ENCODE measurements around the gene RELCH.

The RELCH gene

GRCh38 chr18:62206593-62206992, 19.5 kb downstream of the RELCH start:
- peaks cover 53% of the 10 kb centered on the region for H3K79me2 ChIP-seq
- H3K9me3 ChIP-seq (ENCODE audit: control insufficient read depth, low read length) = no peaks in the 10 kb centered on the region
- H3K9ac ChIP-seq = no peak overlapping the region
- TF ChIP-seq CTCF (IDR thresholded peaks at IDR 0.05) = no peak
- H3K4me2 ChIP-seq (ENCODE audit: low read length) = no peak overlapping the region
- no peaks in the 10 kb centered on the region for H3K27me3 ChIP-seq (ENCODE audit: control insufficient read depth, insufficient read depth, low read length)
- peaks cover 6% of the 10 kb centered on the region for H3K4me1 ChIP-seq
- no peak overlapping the region for H2AFZ ChIP-seq
- no peak overlapping the region for H3K27ac ChIP-seq
- no peak overlapping the region for H3K4me3 ChIP-seq (ENCODE audit: low read depth, low read length)
- no peaks in the 10 kb centered on the region for H3K36me3 ChIP-seq (ENCODE audit: control insufficient read depth, insufficient read depth, low read length)

- H3K4me3 ChIP-seq (ENCODE audit: low read depth, low read length) = no peak overlapping the region
- H3K9me3 ChIP-seq (ENCODE audit: control insufficient read depth, low read length) = no peaks in the 10 kb centered on the region
- no peak overlapping the region for H3K4me2 ChIP-seq (ENCODE audit: low read length)
- H3K36me3 ChIP-seq (ENCODE audit: control insufficient read depth, insufficient read depth, low read length) = no peaks in the 10 kb centered on the region
- no peak overlapping the region for H3K9ac ChIP-seq
- no peak overlapping the region for H2AFZ ChIP-seq
- peaks cover 6% of the 10 kb centered on the region for H3K4me1 ChIP-seq
- H3K79me2 ChIP-seq = peaks cover 50% of the 10 kb centered on the region
- no peak overlapping the region for H3K27ac ChIP-seq
- no peaks in the 10 kb centered on the region for H3K27me3 ChIP-seq (ENCODE audit: control insufficient read depth, insufficient read depth, low read length)
- TF ChIP-seq CTCF (IDR thresholded peaks at IDR 0.05) = no peak
Observed at GRCh38 chr18:62209046-62209445, 22.0 kb downstream of the RELCH start.

- no peak overlapping the region for H3K4me3 ChIP-seq (ENCODE audit: low read depth, low read length)
- H3K27ac ChIP-seq = no peak overlapping the region
- no peaks in the 10 kb centered on the region for H3K36me3 ChIP-seq (ENCODE audit: control insufficient read depth, insufficient read depth, low read length)
Observed at GRCh38 chr18:62210138-62210537, 23.1 kb downstream of the RELCH start.

GRCh38 chr18:62211325-62211828, 24.3 kb downstream of the RELCH start:
- H2AFZ ChIP-seq = no peak overlapping the region
- H3K9me3 ChIP-seq (ENCODE audit: control insufficient read depth, low read length) = no peaks in the 10 kb centered on the region
- TF ChIP-seq CTCF (IDR thresholded peaks at IDR 0.05) = no peak
- no peaks in the 10 kb centered on the region for H3K36me3 ChIP-seq (ENCODE audit: control insufficient read depth, insufficient read depth, low read length)
- H3K27me3 ChIP-seq (ENCODE audit: control insufficient read depth, insufficient read depth, low read length) = no peaks in the 10 kb centered on the region
- H3K4me1 ChIP-seq = peaks cover 6% of the 10 kb centered on the region
- no peak overlapping the region for H3K9ac ChIP-seq
- H3K4me3 ChIP-seq (ENCODE audit: low read depth, low read length) = no peak overlapping the region
- no peak overlapping the region for H3K27ac ChIP-seq
- peaks cover 29% of the 10 kb centered on the region for H3K79me2 ChIP-seq
- H3K4me2 ChIP-seq (ENCODE audit: low read length) = no peak overlapping the region

More at GRCh38 chr18:62210138-62210537, 23.1 kb downstream of the RELCH start:
- peaks cover 6% of the 10 kb centered on the region for H3K4me1 ChIP-seq
- H3K9me3 ChIP-seq (ENCODE audit: control insufficient read depth, low read length) = no peaks in the 10 kb centered on the region
- no peak overlapping the region for H2AFZ ChIP-seq
- peaks cover 41% of the 10 kb centered on the region for H3K79me2 ChIP-seq
- no peak for TF ChIP-seq CTCF (IDR thresholded peaks at IDR 0.05)
- no peak overlapping the region for H3K9ac ChIP-seq
- no peaks in the 10 kb centered on the region for H3K27me3 ChIP-seq (ENCODE audit: control insufficient read depth, insufficient read depth, low read length)
- H3K4me2 ChIP-seq (ENCODE audit: low read length) = no peak overlapping the region

- H3K27me3 ChIP-seq (ENCODE audit: control insufficient read depth, insufficient read depth, low read length) = no peaks in the 10 kb centered on the region
- no peak for TF ChIP-seq CTCF (IDR thresholded peaks at IDR 0.05)
- H3K79me2 ChIP-seq = peaks cover 3% of the 10 kb centered on the region
- H3K9me3 ChIP-seq (ENCODE audit: control insufficient read depth, low read length) = no peaks in the 10 kb centered on the region
- H3K9ac ChIP-seq = no peak overlapping the region
- no peak overlapping the region for H3K27ac ChIP-seq
- H3K4me3 ChIP-seq (ENCODE audit: low read depth, low read length) = no peak overlapping the region
- no peak overlapping the region for H3K4me2 ChIP-seq (ENCODE audit: low read length)
- H2AFZ ChIP-seq = no peak overlapping the region
- H3K4me1 ChIP-seq = no peaks in the 10 kb centered on the region
- H3K36me3 ChIP-seq (ENCODE audit: control insufficient read depth, insufficient read depth, low read length) = no peaks in the 10 kb centered on the region
Observed at GRCh38 chr18:62214790-62215189, 27.7 kb downstream of the RELCH start.
